Glomerular visceral epithelial cell (primary cell): Measurements from ENCODE around the gene FUOM.

Experiments used
- DNase-seq: peaks from one replicate; pipeline ENCODE4 v3.0.0-alpha.2; 2016; ENCODE audit errors: extremely low spot score

The FUOM gene

GRCh38 chr10:133366751-133367150 lies 8.9 kb upstream of the FUOM start:
- DNase-seq = no peak

- DNase-seq = no peak
Measured at GRCh38 chr10:133366130-133366478, 8.3 kb upstream of the FUOM start.

- DNase-seq = no peak
Measured at GRCh38 chr10:133365461-133366129, 7.8 kb upstream of the FUOM start.

- DNase-seq = no peak
Measured at GRCh38 chr10:133364645-133365431, 7.0 kb upstream of the FUOM start.

GRCh38 chr10:133362846-133363245 lies 5.0 kb upstream of the FUOM start:
- no peak for DNase-seq

- DNase-seq = no peak
Measured at GRCh38 chr10:133361773-133362441, 4.1 kb upstream of the FUOM start.

GRCh38 chr10:133361227-133361626 lies 3.4 kb upstream of the FUOM start:
- no peak for DNase-seq

GRCh38 chr10:133359972-133360610 lies 2.3 kb upstream of the FUOM start:
- DNase-seq = no peak

GRCh38 chr10:133359554-133359971 lies 1.7 kb upstream of the FUOM start:
- DNase-seq = no peak

GRCh38 chr10:133358925-133359310 lies 1.1 kb upstream of the FUOM start:
- DNase-seq = no peak

- DNase-seq = no peak
Measured at GRCh38 chr10:133358162-133358924, 524 bp upstream of the FUOM start.

- DNase-seq = no peak
Measured at GRCh38 chr10:133356549-133357284, 1.1 kb downstream of the FUOM start.

- DNase-seq = no peak
Measured at GRCh38 chr10:133355991-133356390, 1.8 kb downstream of the FUOM start.

- no peak for DNase-seq
Measured at GRCh38 chr10:133355266-133355665, 2.6 kb downstream of the FUOM start.

GRCh38 chr10:133354672-133355240 lies 3.1 kb downstream of the FUOM start:
- DNase-seq = no peak

GRCh38 chr10:133353988-133354605 lies 3.7 kb downstream of the FUOM start:
- no peak for DNase-seq

GRCh38 chr10:133353202-133353959 lies 4.4 kb downstream of the FUOM start:
- no peak for DNase-seq

GRCh38 chr10:133351408-133352318 lies 6.2 kb downstream of the FUOM start:
- no peak for DNase-seq
